Measurements from ENCODE around the gene HSPBP1. TPM values are rescaled to one million over a fixed set of nuclear protein-coding genes. Genes with fewer than 3 reads are reported as not detected.

Gene HSPBP1
- total and polyA plus RNA-seq, 2 donors (not counting 3 experiments of a cell fraction or from before 2014, with no cell fraction given) = 30.4 to 47.5 TPM

- no peaks in the 10 kb centered on the region for H3K9me3 ChIP-seq (replicated peaks; ENCODE audit: control insufficient read depth, insufficient read depth, low read length)
- no peak overlapping the region for H3K27ac ChIP-seq (ENCODE audit: insufficient read depth, low read depth, low read length)
- no peak overlapping the region for H2AFZ ChIP-seq (ENCODE audit: low read depth, low read length)
- no peak overlapping the region for H3K4me3 ChIP-seq (replicated peaks in 1 of 3; ENCODE audit: insufficient read depth in 1 of 3, low read depth in 1 of 3, low read length in 3 of 3)
- no peaks in the 10 kb centered on the region for H3K4me1 ChIP-seq (ENCODE audit: control insufficient read depth, extremely low read depth, insufficient read depth, low read length)
- H3K9ac ChIP-seq (replicated peaks; ENCODE audit: extremely low read depth, insufficient read depth, low read length) = no peak overlapping the region
- H3K36me3 ChIP-seq (ENCODE audit: control insufficient read depth in 2 of 2, extremely low read depth in 1 of 2, insufficient read depth in 2 of 2, low read length in 2 of 2) = no peaks in the 10 kb centered on the region
- intact Hi-C loops (cut with micrococcal nuclease) = no loop called here
- dilution Hi-C loops (cut with MboI; ENCODE audit: extremely low pct_ligation_motif_present, low sequenced_read_pairs) = no loop called here
- no peaks in the 10 kb centered on the region for H3K9me1 ChIP-seq (replicated peaks; ENCODE audit: control insufficient read depth, extremely low read depth, insufficient read depth, low read length)
- no peak for FAIRE-seq
- H3K27me3 ChIP-seq (ENCODE audit: control insufficient read depth in 2 of 2, insufficient read depth in 2 of 2, low read length in 2 of 2) = no peaks in the 10 kb centered on the region
- POLR2A ChIA-PET = no interaction called here
- no peak overlapping the region for H3K4me2 ChIP-seq (ENCODE audit: insufficient read depth, low read length)
- H3K79me2 ChIP-seq (ENCODE audit: control insufficient read depth, insufficient read depth, low read length) = no peaks in the 10 kb centered on the region
- TF ChIP-seq POLR2A (IDR thresholded peaks at IDR 0.05; ENCODE audit: low read depth, low read length) = no peak
- no peak for TF ChIP-seq CTCF (IDR thresholded peaks at IDR 0.05; ENCODE audit: extremely low read depth in 1 of 2, insufficient read depth in 1 of 2, low read depth in 1 of 2, low read length in 2 of 2)
- TF ChIP-seq POLR2AphosphoS5 (IDR thresholded peaks at IDR 0.05; ENCODE audit: insufficient read depth, low read depth, low read length) = no peak
- no peak for DNase-seq (ENCODE audit: low read depth, low spot score)
- no peaks in the 10 kb centered on the region for H4K20me1 ChIP-seq (replicated peaks; ENCODE audit: control insufficient read depth, extremely low read depth, insufficient read depth, low read length)
- CTCF ChIA-PET = no interaction called here
- BruUV-seq (replicated peaks) = no TSS peak
These were observed 13.1 kb downstream of the HSPBP1 start for GRCh38 chr19:55266840-55267239.

- H3K9me1 ChIP-seq (replicated peaks; ENCODE audit: control insufficient read depth, extremely low read depth, insufficient read depth, low read length) = no peaks in the 10 kb centered on the region
- CTCF ChIA-PET = no interaction called here
- POLR2A ChIA-PET = no interaction called here
- no peak for DNase-seq (ENCODE audit: low read depth, low spot score)
- intact Hi-C loops (cut with micrococcal nuclease) (no loop called here), dilution Hi-C loops (cut with MboI; ENCODE audit: extremely low pct_ligation_motif_present, low sequenced_read_pairs) (no loop called here)
- no peak overlapping the region for H3K27ac ChIP-seq (ENCODE audit: insufficient read depth, low read depth, low read length)
- no peaks in the 10 kb centered on the region for H3K79me2 ChIP-seq (ENCODE audit: control insufficient read depth, insufficient read depth, low read length)
- no TSS peak for BruUV-seq (replicated peaks)
- TF ChIP-seq CTCF (IDR thresholded peaks at IDR 0.05; ENCODE audit: extremely low read depth in 1 of 2, insufficient read depth in 1 of 2, low read depth in 1 of 2, low read length in 2 of 2) (no peak), EZH2 (IDR thresholded peaks at IDR 0.05; ENCODE audit: borderline replicate concordance, low read depth, low read length, severe bottlenecking) (no peak), POLR2A (IDR thresholded peaks at IDR 0.05; ENCODE audit: low read depth, low read length) (no peak), MAX (IDR thresholded peaks at IDR 0.05; ENCODE audit: insufficient read depth, insufficient read length) (no peak), FOS (IDR thresholded peaks at IDR 0.05; ENCODE audit: borderline replicate concordance, insufficient read depth, low read length) (no peak)
- no peak overlapping the region for H2AFZ ChIP-seq (ENCODE audit: low read depth, low read length)
- H3K9ac ChIP-seq (replicated peaks; ENCODE audit: extremely low read depth, insufficient read depth, low read length) = no peak overlapping the region
- no peaks in the 10 kb centered on the region for H3K27me3 ChIP-seq (ENCODE audit: control insufficient read depth in 2 of 2, insufficient read depth in 2 of 2, low read length in 2 of 2)
- H4K20me1 ChIP-seq (replicated peaks; ENCODE audit: control insufficient read depth, extremely low read depth, insufficient read depth, low read length) = no peaks in the 10 kb centered on the region
- no peak for FAIRE-seq
- H3K36me3 ChIP-seq (ENCODE audit: control insufficient read depth in 2 of 2, extremely low read depth in 1 of 2, insufficient read depth in 2 of 2, low read length in 2 of 2) = no peaks in the 10 kb centered on the region
- H3K4me2 ChIP-seq (ENCODE audit: insufficient read depth, low read length) = no peak overlapping the region
- H3K4me3 ChIP-seq (replicated peaks in 1 of 3; ENCODE audit: insufficient read depth in 1 of 3, low read depth in 1 of 3, low read length in 3 of 3) = no peak overlapping the region
- no peaks in the 10 kb centered on the region for H3K4me1 ChIP-seq (ENCODE audit: control insufficient read depth, extremely low read depth, insufficient read depth, low read length)
- H3K9me3 ChIP-seq (replicated peaks; ENCODE audit: control insufficient read depth, insufficient read depth, low read length) = no peaks in the 10 kb centered on the region
These were observed 13.5 kb downstream of the HSPBP1 start for GRCh38 chr19:55266404-55266803.
